RWPE2 (cell line): ENCODE results near the gene ZBTB1.

Experiments used
- ATAC-seq: fragments of 200-7000 bp; cut with Tn5 transposase; 3 replicates; pipeline ENCODE4 v1.9.1; 2021; ENCODE audit warnings: low read depth
- DNase-seq: peaks from one replicate; pipeline ENCODE4 v3.0.0-alpha.2; 2020; ENCODE audit warnings: low spot score
- H3K27ac ChIP-seq: fragments of 450-650 bp; 2 replicates; pipeline ENCODE4 v1.5.1; 2017; ENCODE audit warnings: mild to moderate bottlenecking; ENCODE audit not compliant: poor library complexity, severe bottlenecking
- H3K27me3 ChIP-seq: fragments of 250-450 bp; sonication (Bioruptor Pico); 2 replicates; pipeline ENCODE4 v1.5.1; 2021; ENCODE audit warnings: mild to moderate bottlenecking, moderate library complexity; ENCODE audit not compliant: insufficient read depth, poor library complexity, severe bottlenecking
- H3K36me3 ChIP-seq: fragments of 250-450 bp; sonication (Bioruptor Pico); 2 replicates; pipeline ENCODE4 v1.5.1; 2020; ENCODE audit warnings: low read depth, mild to moderate bottlenecking, moderate library complexity
- H3K4me1 ChIP-seq: fragments of 250-450 bp; sonication (Bioruptor Pico); 2 replicates; pipeline ENCODE4 v1.5.1; 2021; ENCODE audit warnings: mild to moderate bottlenecking, moderate library complexity; ENCODE audit not compliant: insufficient read depth, poor library complexity, severe bottlenecking
- H3K4me3 ChIP-seq: fragments of 250-450 bp; sonication (Bioruptor Pico); 2 replicates; pipeline ENCODE4 v1.5.1; 2021; ENCODE audit warnings: mild to moderate bottlenecking, moderate library complexity; ENCODE audit not compliant: severe bottlenecking
- H3K9me3 ChIP-seq: fragments of 250-450 bp; sonication (Bioruptor Pico); 2 replicates; pipeline ENCODE4 v1.5.1; 2021; ENCODE audit warnings: mild to moderate bottlenecking, moderate library complexity; ENCODE audit not compliant: severe bottlenecking
- TF ChIP-seq, protein P1 (sequence below): fragments of 450-650 bp; IDR thresholded peaks from one replicate; pipeline ENCODE4 v1.5.1; 2017; ENCODE audit warnings: mild to moderate bottlenecking, moderate library complexity; ENCODE audit not compliant: poor library complexity, severe bottlenecking

ZBTB1 gene

GRCh38 chr14:64475585-64476273 is 28.8 kb upstream of the ZBTB1 start:
- no peak for DNase-seq
- Histone ChIP-seq H3K4me3 (no peak overlapping the region), H3K27me3 (no peaks in the 10 kb centered on the region), H3K4me1 (no peaks in the 10 kb centered on the region), H3K27ac (no peak overlapping the region), H3K9me3 (no peaks in the 10 kb centered on the region), H3K36me3 (peaks cover 10% of the 10 kb centered on the region; the same call in 1 of the 2 replicates)
- ATAC-seq = no peak
- TF ChIP-seq, protein P1, sequence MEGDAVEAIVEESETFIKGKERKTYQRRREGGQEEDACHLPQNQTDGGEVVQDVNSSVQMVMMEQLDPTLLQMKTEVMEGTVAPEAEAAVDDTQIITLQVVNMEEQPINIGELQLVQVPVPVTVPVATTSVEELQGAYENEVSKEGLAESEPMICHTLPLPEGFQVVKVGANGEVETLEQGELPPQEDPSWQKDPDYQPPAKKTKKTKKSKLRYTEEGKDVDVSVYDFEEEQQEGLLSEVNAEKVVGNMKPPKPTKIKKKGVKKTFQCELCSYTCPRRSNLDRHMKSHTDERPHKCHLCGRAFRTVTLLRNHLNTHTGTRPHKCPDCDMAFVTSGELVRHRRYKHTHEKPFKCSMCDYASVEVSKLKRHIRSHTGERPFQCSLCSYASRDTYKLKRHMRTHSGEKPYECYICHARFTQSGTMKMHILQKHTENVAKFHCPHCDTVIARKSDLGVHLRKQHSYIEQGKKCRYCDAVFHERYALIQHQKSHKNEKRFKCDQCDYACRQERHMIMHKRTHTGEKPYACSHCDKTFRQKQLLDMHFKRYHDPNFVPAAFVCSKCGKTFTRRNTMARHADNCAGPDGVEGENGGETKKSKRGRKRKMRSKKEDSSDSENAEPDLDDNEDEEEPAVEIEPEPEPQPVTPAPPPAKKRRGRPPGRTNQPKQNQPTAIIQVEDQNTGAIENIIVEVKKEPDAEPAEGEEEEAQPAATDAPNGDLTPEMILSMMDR = no peak

- TF ChIP-seq, protein P1 = no peak
- Histone ChIP-seq H3K27ac (no peak overlapping the region), H3K36me3 (peaks cover 15% of the 10 kb centered on the region), H3K4me1 (no peaks in the 10 kb centered on the region), H3K27me3 (no peaks in the 10 kb centered on the region), H3K9me3 (no peaks in the 10 kb centered on the region), H3K4me3 (no peak overlapping the region)
- ATAC-seq = no peak; the same call in 2 of the 3 replicates
- DNase-seq = no peak
Observed at GRCh38 chr14:64476438-64476837, 28.1 kb upstream of the ZBTB1 start.

- Histone ChIP-seq H3K36me3 (peaks cover 30% of the 10 kb centered on the region), H3K27me3 (no peaks in the 10 kb centered on the region), H3K9me3 (no peaks in the 10 kb centered on the region), H3K4me1 (no peaks in the 10 kb centered on the region), H3K4me3 (no peak overlapping the region), H3K27ac (no peak overlapping the region)
- ATAC-seq (no peak), DNase-seq (no peak)
- TF ChIP-seq, protein P1 = peak; percentile 82
Observed at GRCh38 chr14:64478634-64479250, 25.8 kb upstream of the ZBTB1 start.

GRCh38 chr14:64488590-64489099 is 15.9 kb upstream of the ZBTB1 start:
- Histone ChIP-seq H3K27me3 (no peaks in the 10 kb centered on the region), H3K9me3 (no peaks in the 10 kb centered on the region), H3K36me3 (peaks cover 69% of the 10 kb centered on the region), H3K4me3 (no peak overlapping the region), H3K27ac (no peak overlapping the region), H3K4me1 (no peaks in the 10 kb centered on the region)
- TF ChIP-seq, protein P1 = no peak
- no peak for DNase-seq
- ATAC-seq = no peak

DNA sequence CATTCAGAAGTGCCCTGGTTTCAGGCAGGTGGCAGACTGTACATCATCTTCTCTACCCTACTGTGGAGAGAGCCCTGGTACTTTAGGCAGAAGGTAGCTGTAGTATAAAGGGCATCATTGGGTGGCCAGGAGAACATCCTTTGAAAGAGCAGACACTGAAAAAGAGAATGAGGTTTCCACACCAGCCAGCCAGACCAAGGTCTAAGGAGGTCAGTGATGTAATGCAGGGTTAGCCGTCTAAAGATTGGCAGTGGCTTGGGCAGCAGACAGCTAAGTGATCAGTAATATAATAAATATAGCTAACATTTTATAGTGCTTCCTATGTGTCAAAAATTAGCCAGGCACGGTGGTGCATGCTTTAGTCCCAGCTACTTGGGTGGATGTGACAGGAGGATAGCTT is 12.9 kb upstream of the ZBTB1 start:
- Histone ChIP-seq H3K4me1 (no peaks in the 10 kb centered on the region), H3K36me3 (peaks cover 59% of the 10 kb centered on the region), H3K4me3 (no peak overlapping the region), H3K27me3 (no peaks in the 10 kb centered on the region), H3K9me3 (no peaks in the 10 kb centered on the region), H3K27ac (no peak overlapping the region)
- TF ChIP-seq, protein P1 = no peak
- no peak for ATAC-seq
- DNase-seq = no peak
